GM21381 (cell line): ENCODE results near the gene KCNC1.

Experiments used
- ATAC-seq: cut with Tn5 transposase; IDR thresholded peaks from one replicate; pipeline ENCODE4 v1.9.1; 2021; ENCODE audit warnings: mild to moderate bottlenecking, moderate library complexity; ENCODE audit not compliant: unreplicated experiment

The KCNC1 gene

GRCh38 chr11:17771841-17772401, 37.3 kb downstream of the KCNC1 start:
- ATAC-seq = no peak

GRCh38 chr11:17772704-17773600, 38.4 kb downstream of the KCNC1 start:
- no peak for ATAC-seq

GRCh38 chr11:17773674-17774073, 39.1 kb downstream of the KCNC1 start:
- no peak for ATAC-seq

- ATAC-seq = no peak
Observed at GRCh38 chr11:17774232-17775034, 39.9 kb downstream of the KCNC1 start.

GRCh38 chr11:17775035-17775348, 40.4 kb downstream of the KCNC1 start:
- no peak for ATAC-seq

GRCh38 chr11:17775507-17776211, 41.1 kb downstream of the KCNC1 start:
- ATAC-seq = no peak

GRCh38 chr11:17776212-17776875, 41.8 kb downstream of the KCNC1 start:
- ATAC-seq = no peak

GRCh38 chr11:17777086-17777737, 42.6 kb downstream of the KCNC1 start:
- no peak for ATAC-seq

GRCh38 chr11:17777738-17778091, 43.1 kb downstream of the KCNC1 start:
- ATAC-seq = no peak

GRCh38 chr11:17778352-17778751, 43.8 kb downstream of the KCNC1 start:
- ATAC-seq = no peak

GRCh38 chr11:17778956-17779860, 44.6 kb downstream of the KCNC1 start:
- ATAC-seq = no peak

GRCh38 chr11:17779861-17780594, 45.4 kb downstream of the KCNC1 start:
- ATAC-seq = no peak

GRCh38 chr11:17780668-17781067, 46.1 kb downstream of the KCNC1 start:
- ATAC-seq = no peak

- ATAC-seq = no peak
Observed at GRCh38 chr11:17781221-17781620, 46.6 kb downstream of the KCNC1 start.

GRCh38 chr11:17781626-17782025, 47.0 kb downstream of the KCNC1 start:
- no peak for ATAC-seq

GRCh38 chr11:17782145-17782544, 47.6 kb downstream of the KCNC1 start:
- ATAC-seq = no peak

GRCh38 chr11:17782603-17783337, 48.2 kb downstream of the KCNC1 start:
- ATAC-seq = no peak

GRCh38 chr11:17783878-17784277, 49.3 kb downstream of the KCNC1 start:
- no peak for ATAC-seq
